ENCODE results near the gene DOCK9.

GRCh38 chr13:98972059-98972458, 5.8 kb downstream of the DOCK9 start:
- TF ChIP-seq CTCF (IDR thresholded peaks at IDR 0.05) (no peak), POLR2AphosphoS5 (IDR thresholded peaks at IDR 0.05; ENCODE audit: low read depth, low read length) (no peak)

Data from Panc1 (cell line).